HL-60/S4 treated with retinoic acid at 250 ng/mL for 4 days and 3 days (cell line): ENCODE measurements around the gene THSD4.

ENCODE experiments used
- in situ Hi-C: fragments of 300-500 bp; cut with MboI; formaldehyde crosslinking; loops from 2 replicates; pipeline ENCODE4 v1.7.0; 2022; ENCODE audit warnings: low sequenced_read_pairs

THSD4 gene

DNA sequence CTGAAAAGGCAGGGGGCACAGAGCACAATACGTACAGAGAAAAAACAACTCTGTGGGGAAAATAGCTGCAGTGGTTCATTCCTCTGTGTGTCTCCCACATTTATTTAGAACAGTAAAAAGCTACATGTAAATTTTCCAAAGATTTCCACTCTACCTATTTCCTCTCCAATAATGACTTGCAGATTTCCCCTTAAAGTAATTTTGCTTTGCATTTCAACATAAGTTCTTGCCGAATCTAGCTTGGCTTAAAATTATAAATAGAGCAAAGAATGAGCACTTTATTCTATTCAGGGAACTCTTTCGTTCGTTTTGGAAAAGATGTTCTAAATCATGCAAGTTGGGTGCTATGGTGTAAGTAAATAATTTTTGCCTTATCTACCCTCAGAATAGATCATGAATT lies 636.9 kb downstream of the THSD4 start:
- in situ Hi-C loops, result loop anchor here (25.0 kb wide), 1 partner anchor 410 kb away; no protein-coding TSS in a partner anchor

DNA sequence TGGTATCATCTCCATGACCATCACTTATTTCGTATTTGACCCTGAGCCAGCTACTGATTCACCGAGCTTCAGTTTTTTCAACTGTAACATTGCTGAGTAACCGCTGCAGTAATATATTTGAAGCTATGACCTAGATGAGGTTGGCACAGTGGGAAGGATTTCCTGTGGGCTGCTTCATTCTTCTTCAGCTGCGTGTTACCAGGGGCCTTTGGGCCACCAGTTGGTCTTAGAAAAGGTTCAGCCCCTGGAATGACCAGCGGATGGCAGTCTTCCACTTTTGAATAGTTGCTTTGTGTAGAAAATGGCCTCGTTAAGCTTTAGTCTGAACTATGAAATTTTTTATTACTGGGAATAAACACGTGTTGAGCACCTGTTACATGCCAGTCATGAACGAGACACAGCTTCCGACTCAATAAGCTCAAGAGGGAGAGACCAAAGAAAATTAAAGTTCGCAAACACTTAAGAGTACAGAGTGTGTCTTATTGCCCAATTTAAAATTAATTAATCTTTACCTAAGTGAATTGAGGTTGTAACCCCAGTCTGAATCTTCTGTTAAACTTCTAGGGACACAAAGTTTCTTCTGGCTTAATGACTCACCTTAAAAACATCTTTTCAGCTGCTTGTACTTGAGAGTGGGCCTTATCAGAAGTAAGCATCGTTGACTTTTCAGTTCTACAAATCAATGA lies 637.5 kb downstream of the THSD4 start:
- in situ Hi-C loops, result loop anchor here (25.0 kb wide), 1 partner anchor 410 kb away; no protein-coding TSS in a partner anchor

- in situ Hi-C loops, result loop anchor here (25.0 kb wide), 1 partner anchor 409 kb away; no protein-coding TSS in a partner anchor
Measured at GRCh38 chr15:71753346-71753745, 638.1 kb downstream of the THSD4 start.

- in situ Hi-C loops, result loop anchor here (25.0 kb wide), 1 partner anchor 408 kb away; no protein-coding TSS in a partner anchor
Measured at GRCh38 chr15:71754660-71755059, 639.4 kb downstream of the THSD4 start.

- in situ Hi-C loops, result loop anchor here (25.0 kb wide), 1 partner anchor 407 kb away; no protein-coding TSS in a partner anchor
Measured at GRCh38 chr15:71755092-71755970, 640.1 kb downstream of the THSD4 start.

DNA sequence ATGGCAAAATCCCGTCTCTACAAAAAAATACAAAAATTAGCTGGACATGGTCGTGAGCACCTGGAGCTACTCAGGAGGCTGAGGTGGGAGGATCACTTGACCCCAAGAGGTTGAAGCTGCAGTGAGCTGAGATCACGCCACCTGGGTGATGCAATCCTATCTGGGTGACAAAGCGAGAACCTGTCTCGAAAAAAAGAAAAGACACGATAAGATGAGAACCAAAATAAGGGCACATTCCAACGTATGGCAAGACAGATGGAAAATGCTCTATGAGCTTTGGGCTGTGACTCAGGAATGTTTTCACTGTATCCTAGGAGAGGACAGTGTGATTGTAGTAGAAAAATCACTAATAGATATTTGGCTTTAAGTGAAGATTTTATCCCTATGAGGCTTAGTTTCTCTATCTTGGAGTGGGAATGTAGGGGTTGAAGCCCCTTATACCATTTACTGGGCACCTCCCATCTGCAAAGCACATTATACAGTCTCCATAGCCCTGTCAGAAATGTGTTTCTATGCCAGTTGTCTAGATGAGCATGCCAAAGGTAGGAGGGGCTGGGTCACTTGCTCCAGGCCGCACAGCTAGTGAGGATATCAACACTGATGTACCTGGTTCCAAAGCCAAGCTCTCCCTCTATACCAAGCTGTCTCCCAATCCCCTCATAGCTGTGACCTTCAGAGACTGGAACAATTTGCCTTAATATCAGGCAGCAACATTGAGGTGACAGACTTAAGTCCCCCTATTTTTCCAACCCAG lies 641.5 kb downstream of the THSD4 start:
- in situ Hi-C loops, result loop anchor here (25.0 kb wide), 1 partner anchor 406 kb away; no protein-coding TSS in a partner anchor

DNA sequence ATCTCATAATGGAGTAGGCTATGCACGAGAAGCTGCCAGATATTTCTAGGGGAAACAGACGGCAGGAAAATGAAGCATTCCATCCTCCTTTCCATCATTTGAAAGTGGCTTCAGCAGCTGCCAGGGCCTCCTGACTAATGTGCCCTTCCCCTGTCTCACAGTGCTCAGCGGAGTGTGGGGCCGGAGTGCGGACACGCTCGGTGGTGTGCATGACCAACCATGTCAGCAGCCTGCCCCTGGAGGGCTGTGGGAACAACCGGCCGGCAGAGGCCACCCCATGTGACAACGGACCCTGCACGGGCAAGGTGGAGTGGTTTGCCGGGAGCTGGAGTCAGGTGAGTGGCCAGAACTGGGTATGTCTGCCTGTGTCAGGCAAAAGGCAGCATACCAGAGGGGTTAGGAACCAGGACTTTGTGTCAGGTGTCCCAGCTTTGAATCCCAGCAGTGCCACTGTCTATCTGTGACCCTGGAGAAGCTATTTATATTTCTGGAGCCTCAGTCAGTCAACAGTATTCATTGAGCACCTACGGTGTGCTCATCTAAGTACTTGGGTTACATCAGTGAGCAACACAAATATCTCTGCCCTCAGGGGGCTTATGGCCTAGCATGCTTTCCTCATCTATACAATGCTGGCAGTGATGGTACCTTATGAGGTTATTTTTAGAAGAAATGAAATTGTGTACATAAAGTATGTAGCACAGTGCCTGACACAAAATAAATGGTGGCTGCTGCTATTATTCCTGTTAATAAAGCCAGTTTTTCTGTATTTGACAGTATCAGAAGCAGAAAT lies 642.7 kb downstream of the THSD4 start:
- in situ Hi-C loops, result loop anchor here (25.0 kb wide), 1 partner anchor 404 kb away; no protein-coding TSS in a partner anchor

- in situ Hi-C loops, result loop anchor here (25.0 kb wide), 1 partner anchor 404 kb away; no protein-coding TSS in a partner anchor
Measured at GRCh38 chr15:71758711-71759110, 643.4 kb downstream of the THSD4 start.

- in situ Hi-C loops, result loop anchor here (25.0 kb wide), 1 partner anchor 401 kb away; no protein-coding TSS in a partner anchor
Measured at GRCh38 chr15:71760852-71761251, 645.6 kb downstream of the THSD4 start.

DNA sequence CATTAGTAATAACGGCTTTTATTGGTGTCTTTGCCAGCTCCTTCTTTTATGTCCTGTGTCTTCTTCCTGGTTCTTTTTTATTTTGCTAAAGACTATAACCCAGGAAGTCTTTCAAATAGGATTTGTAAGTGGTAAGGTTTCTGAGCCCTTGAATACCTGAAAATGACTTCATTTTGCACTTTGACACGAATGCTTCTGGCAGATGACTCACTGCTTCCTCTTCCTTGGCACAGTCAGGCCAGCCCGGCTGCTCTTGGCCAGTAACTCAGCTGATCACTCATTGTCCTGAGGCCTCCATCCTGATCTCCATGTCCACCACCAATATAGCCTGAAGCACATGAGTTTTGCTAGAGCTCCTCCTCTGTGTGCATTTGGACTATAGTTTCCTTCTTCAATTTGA lies 646.4 kb downstream of the THSD4 start:
- in situ Hi-C loops, result loop anchor here (25.0 kb wide), 1 partner anchor 401 kb away; no protein-coding TSS in a partner anchor

DNA sequence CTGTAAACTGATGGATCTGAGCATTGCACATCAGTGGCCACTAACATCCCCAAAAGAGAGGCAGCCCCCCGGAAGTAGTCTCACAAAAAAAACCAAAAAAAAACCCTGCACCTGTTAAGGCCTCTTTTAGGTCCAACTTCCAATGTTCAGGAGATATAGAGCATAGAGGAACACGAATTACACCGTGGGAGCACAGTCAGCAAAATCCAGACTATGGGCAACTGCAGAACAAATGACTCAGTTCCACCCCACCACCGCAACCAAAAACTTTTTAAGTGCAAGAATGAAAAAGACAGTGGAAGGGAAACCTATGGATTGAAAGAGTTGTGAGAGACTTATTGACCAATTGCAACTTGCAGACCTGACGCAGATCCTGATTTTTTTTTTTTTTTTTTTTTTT lies 652.9 kb downstream of the THSD4 start:
- in situ Hi-C loops, result loop anchor here (25.0 kb wide), 1 partner anchor 394 kb away; no protein-coding TSS in a partner anchor

DNA sequence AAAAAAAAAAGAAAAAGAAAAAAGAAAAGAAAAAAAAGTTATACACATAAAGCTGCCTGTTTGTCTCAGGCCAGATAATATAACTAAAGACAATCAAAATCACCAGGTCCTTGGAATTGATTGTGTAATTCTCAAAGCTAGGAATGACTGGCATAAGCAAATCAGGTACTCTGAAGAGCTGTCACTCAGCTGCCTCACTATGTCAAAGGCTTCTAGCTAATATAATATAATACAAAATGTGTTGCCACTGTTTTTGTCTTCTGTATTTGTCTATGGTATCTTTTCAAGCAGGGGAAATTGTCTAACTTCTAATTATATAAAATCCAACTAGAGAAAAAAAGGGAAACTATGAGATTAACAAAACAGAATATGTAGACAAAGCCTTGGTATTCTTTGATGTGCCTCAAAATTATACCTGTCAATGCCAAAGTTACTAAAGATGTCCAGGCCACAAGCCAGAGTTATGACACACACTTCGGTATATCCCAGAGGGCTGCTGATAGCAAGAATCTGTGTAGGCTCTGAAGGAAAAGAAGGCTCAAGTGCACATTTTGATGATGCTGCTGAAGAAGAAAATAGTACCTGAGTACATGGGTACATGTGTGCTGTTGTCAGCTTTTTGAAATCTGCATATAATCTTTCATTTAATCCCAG lies 658.1 kb downstream of the THSD4 start:
- in situ Hi-C loops, result loop anchor here (25.0 kb wide), 1 partner anchor 389 kb away; no protein-coding TSS in a partner anchor

GRCh38 chr15:71775856-71776255 lies 660.6 kb downstream of the THSD4 start:
- in situ Hi-C loops, result no loop called here

DNA sequence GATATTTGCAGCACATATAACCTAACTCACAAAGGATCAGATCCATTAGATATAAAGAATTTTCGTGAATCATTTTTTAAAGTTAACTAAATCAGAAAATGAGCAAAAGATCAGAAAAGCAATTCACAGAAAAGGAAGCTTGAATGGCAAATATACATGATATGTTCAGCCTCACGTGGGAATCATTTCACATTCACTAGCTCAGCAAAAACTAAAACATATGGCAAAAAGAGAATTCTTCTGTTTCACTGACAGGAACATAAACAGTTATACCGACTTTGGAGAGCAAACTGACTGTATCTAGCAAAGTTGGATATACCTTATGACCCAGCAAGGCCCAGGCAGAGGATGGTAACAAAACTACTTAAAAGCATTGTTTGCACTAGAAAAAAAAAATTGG lies 661.0 kb downstream of the THSD4 start:
- in situ Hi-C loops, result no loop called here

DNA sequence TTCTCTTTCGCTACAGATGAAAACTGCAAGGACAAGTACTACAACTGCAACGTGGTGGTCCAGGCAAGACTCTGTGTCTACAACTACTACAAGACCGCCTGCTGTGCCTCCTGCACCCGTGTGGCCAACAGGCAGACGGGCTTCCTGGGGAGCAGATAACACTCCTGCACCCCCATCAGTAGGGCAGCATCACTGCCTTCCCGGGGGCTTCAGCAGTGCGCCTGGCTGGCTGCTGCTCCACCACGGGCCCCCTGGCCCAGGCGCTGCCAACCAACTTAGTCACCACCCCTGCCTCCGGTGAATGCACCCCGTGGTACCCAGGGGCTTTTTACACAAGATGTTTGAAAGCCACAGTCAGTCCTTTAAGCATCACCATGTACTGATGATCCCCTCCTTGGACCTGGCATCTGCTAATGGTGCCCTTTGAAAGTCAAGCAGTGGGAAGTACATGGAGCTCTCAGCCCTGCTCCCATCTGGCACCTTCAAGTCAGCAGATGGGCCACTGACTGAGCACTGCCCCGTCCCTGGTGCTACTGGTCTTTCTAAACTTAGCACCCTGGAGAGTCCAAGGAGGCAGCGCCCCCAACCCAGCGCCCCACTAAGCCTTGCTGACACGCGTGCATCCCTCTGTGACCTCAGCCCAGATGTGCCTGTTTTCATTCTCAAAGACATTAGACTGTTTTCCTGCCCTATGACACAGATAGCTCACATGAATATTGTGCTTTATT lies 662.1 kb downstream of the THSD4 start:
- in situ Hi-C loops, result no loop called here

- in situ Hi-C loops, result no loop called here
Measured at GRCh38 chr15:71779073-71779797, 664.0 kb downstream of the THSD4 start.

DNA sequence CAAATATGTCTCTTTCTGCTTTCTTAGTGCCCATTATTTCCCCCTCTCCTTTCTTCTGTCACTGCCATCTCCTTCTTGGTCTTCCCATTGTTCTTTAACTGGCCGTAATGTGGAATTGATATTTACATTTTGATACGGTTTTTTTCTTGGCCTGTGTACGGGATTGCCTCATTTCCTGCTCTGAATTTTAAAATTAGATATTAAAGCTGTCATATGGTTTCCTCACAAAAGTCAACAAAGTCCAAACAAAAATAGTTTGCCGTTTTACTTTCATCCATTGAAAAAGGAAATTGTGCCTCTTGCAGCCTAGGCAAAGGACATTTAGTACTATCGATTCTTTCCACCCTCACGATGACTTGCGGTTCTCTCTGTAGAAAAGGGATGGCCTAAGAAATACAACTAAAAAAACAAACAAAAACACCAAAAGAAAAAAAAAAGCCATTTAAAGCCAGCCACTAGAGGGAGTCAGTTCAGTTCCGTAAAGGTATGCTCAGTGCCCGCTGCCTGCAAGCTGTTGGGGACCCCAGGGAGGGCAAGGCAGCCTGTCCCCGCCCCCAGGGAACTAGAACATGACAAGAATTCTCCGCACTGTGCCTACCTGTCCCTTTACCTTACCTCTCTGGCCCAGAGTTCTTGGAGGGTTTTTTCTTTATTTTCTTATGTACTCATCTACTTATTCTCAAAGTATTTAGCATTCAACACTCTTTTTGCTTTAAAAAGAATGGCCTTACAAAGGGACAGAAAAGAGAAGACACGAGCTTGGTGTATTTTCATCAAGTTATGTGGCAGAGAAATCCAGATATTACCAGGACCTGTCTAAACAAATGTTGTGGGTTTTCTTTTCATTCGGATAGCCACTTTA lies 665.1 kb downstream of the THSD4 start:
- in situ Hi-C loops, result no loop called here
